Measurements from ENCODE around the gene ERCC6.

The ERCC6 gene

DNA sequence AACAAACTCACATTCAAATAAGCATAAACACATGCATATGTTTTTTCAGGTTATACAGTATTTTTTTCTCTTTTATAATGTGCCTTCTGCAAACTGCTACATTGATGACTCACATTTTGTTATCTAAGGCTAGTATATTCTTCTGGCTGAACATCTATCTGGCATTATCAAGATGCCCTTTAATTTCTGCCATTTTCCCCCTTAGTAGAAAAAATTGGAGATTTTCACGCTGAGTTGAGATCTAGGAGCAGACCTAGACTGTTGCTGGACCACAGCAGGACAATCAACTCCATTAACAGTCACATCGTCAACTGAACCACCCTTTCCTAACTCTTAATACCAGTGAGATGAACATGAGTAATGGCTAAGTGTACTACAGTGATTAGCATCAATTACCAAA, 41.6 kb downstream of the ERCC6 start:
- ATAC-seq (ENCODE audit: low read depth) = no peak
- no peak overlapping the region for H3K27ac ChIP-seq (ENCODE audit: poor library complexity, severe bottlenecking)
- no peaks in the 10 kb centered on the region for H3K4me1 ChIP-seq (ENCODE audit: insufficient read depth, poor library complexity, severe bottlenecking)

GRCh38 chr10:49488056-49488717, 50.7 kb downstream of the ERCC6 start:
- TF ChIP-seq, protein P1, sequence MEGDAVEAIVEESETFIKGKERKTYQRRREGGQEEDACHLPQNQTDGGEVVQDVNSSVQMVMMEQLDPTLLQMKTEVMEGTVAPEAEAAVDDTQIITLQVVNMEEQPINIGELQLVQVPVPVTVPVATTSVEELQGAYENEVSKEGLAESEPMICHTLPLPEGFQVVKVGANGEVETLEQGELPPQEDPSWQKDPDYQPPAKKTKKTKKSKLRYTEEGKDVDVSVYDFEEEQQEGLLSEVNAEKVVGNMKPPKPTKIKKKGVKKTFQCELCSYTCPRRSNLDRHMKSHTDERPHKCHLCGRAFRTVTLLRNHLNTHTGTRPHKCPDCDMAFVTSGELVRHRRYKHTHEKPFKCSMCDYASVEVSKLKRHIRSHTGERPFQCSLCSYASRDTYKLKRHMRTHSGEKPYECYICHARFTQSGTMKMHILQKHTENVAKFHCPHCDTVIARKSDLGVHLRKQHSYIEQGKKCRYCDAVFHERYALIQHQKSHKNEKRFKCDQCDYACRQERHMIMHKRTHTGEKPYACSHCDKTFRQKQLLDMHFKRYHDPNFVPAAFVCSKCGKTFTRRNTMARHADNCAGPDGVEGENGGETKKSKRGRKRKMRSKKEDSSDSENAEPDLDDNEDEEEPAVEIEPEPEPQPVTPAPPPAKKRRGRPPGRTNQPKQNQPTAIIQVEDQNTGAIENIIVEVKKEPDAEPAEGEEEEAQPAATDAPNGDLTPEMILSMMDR (IDR thresholded peaks at IDR 0.05; ENCODE audit: poor library complexity, severe bottlenecking) = no peak
- DNase-seq (ENCODE audit: low spot score) = no peak
- Histone ChIP-seq H3K4me3 (ENCODE audit: severe bottlenecking) (no peak overlapping the region), H3K27ac (ENCODE audit: poor library complexity, severe bottlenecking) (no peak overlapping the region), H3K9me3 (ENCODE audit: severe bottlenecking) (no peaks in the 10 kb centered on the region), H3K4me1 (ENCODE audit: insufficient read depth, poor library complexity, severe bottlenecking) (no peaks in the 10 kb centered on the region), H3K27me3 (ENCODE audit: insufficient read depth, poor library complexity, severe bottlenecking) (no peaks in the 10 kb centered on the region), H3K36me3 (ENCODE audit: low read depth) (peaks cover 75% of the 10 kb centered on the region)
- ATAC-seq (ENCODE audit: low read depth) = no peak

More for the DNA sequence above, 41.6 kb downstream of the ERCC6 start:
- no peaks in the 10 kb centered on the region for H3K9me3 ChIP-seq (ENCODE audit: severe bottlenecking)
- H3K4me3 ChIP-seq (ENCODE audit: severe bottlenecking) = no peak overlapping the region
- DNase-seq (ENCODE audit: low spot score) = no peak
- H3K27me3 ChIP-seq (ENCODE audit: insufficient read depth, poor library complexity, severe bottlenecking) = no peaks in the 10 kb centered on the region
- peaks cover 55% of the 10 kb centered on the region for H3K36me3 ChIP-seq (ENCODE audit: low read depth)
- TF ChIP-seq, protein P1 (IDR thresholded peaks at IDR 0.05; ENCODE audit: poor library complexity, severe bottlenecking) = no peak

GRCh38 chr10:49486738-49487137, 52.2 kb downstream of the ERCC6 start:
- H3K36me3 ChIP-seq (ENCODE audit: low read depth) = peaks cover 75% of the 10 kb centered on the region
- no peaks in the 10 kb centered on the region for H3K9me3 ChIP-seq (ENCODE audit: severe bottlenecking)
- H3K27me3 ChIP-seq (ENCODE audit: insufficient read depth, poor library complexity, severe bottlenecking) = no peaks in the 10 kb centered on the region
- no peaks in the 10 kb centered on the region for H3K4me1 ChIP-seq (ENCODE audit: insufficient read depth, poor library complexity, severe bottlenecking)
- TF ChIP-seq, protein P1 (IDR thresholded peaks at IDR 0.05; ENCODE audit: poor library complexity, severe bottlenecking) = no peak
- no peak overlapping the region for H3K27ac ChIP-seq (ENCODE audit: poor library complexity, severe bottlenecking)
- no peak for ATAC-seq (ENCODE audit: low read depth)
- H3K4me3 ChIP-seq (ENCODE audit: severe bottlenecking) = no peak overlapping the region
- no peak for DNase-seq (ENCODE audit: low spot score)

DNA sequence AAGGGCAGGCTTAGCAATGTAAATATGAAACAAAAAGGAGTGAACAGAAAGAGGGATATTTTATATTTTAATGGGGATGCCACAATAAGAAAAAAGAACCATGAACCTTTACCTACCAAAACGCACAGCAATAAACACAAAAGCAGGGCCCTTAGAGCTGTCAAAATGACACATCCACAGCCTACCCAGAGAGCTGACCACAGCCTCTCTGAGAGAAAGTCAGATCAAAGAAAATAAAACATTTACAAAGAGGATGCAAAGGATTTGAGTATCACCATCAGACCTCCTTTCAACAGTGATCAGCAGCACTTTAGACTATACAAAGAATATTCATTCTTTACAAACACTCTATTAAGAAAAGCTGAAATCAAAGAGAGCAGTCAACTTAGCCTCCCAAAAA, 52.9 kb downstream of the ERCC6 start:
- Histone ChIP-seq H3K4me3 (ENCODE audit: severe bottlenecking) (no peak overlapping the region), H3K36me3 (ENCODE audit: low read depth) (peaks cover 75% of the 10 kb centered on the region), H3K27ac (ENCODE audit: poor library complexity, severe bottlenecking) (no peak overlapping the region), H3K9me3 (ENCODE audit: severe bottlenecking) (no peaks in the 10 kb centered on the region), H3K4me1 (ENCODE audit: insufficient read depth, poor library complexity, severe bottlenecking) (no peaks in the 10 kb centered on the region), H3K27me3 (ENCODE audit: insufficient read depth, poor library complexity, severe bottlenecking) (no peaks in the 10 kb centered on the region)
- TF ChIP-seq, protein P1 (IDR thresholded peaks at IDR 0.05; ENCODE audit: poor library complexity, severe bottlenecking) = no peak
- DNase-seq (ENCODE audit: low spot score) (no peak), ATAC-seq (ENCODE audit: low read depth) (no peak)

DNA sequence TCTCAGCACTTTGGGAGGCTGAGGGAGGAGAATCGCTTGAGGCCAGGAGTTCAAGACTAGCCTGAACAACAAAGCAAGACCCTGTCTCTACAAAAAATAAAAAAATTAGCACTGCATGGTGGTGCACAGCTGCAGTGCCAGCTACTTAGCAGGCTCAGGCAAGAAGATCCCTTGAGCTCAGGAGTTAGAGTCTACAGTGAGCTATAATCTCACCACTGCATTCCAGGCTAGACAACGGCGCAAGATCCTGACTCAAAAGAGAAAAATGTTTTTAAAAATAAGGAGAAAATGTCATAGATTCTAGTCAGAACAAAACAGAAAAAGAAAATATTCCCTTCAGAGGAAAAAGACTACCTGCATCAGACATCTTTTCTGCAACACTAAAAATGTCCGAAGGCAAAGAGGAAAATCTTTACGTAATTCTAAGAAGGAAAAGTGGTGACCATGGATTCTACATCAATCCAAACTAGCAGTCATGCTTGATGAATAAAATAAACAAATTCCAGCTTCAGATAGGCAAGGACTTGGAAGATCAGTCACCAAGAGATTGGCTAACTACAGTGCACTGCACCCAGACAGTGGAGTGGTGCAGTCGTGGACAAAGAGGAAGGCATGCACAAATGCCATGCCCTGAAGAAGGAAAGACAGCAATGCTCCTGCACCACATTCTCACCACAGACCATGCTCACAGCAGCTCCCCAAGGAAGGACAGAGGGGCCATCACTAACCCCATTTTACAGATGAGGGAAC, 54.3 kb downstream of the ERCC6 start:
- Histone ChIP-seq H3K9me3 (ENCODE audit: severe bottlenecking) (no peaks in the 10 kb centered on the region), H3K36me3 (ENCODE audit: low read depth) (peaks cover 80% of the 10 kb centered on the region), H3K27ac (ENCODE audit: poor library complexity, severe bottlenecking) (no peak overlapping the region), H3K4me3 (ENCODE audit: severe bottlenecking) (no peak overlapping the region), H3K27me3 (ENCODE audit: insufficient read depth, poor library complexity, severe bottlenecking) (no peaks in the 10 kb centered on the region), H3K4me1 (ENCODE audit: insufficient read depth, poor library complexity, severe bottlenecking) (no peaks in the 10 kb centered on the region)
- DNase-seq (ENCODE audit: low spot score) (no peak), ATAC-seq (ENCODE audit: low read depth) (0 out of 3 replicates have a peak, but pooled peaks have one; percentile 40)
- TF ChIP-seq, protein P1 (IDR thresholded peaks at IDR 0.05; ENCODE audit: poor library complexity, severe bottlenecking) = no peak
